HG03095 (cell line): ENCODE results near the gene PPP2R5C.
"Not testable (repeated sequence)": the region's sequence is repeated elsewhere in the genome, so short reads cannot be mapped to it uniquely, and the experiment has no call there.

Experiments used
- ATAC-seq: cut with Tn5 transposase; IDR thresholded peaks from one replicate; pipeline ENCODE4 v1.9.1; 2021; ENCODE audit warnings: moderate library complexity; ENCODE audit not compliant: unreplicated experiment

Gene PPP2R5C

GRCh38 chr14:101761032-101761880 is at the start of gene PPP2R5C:
PPP2R5C (plus strand) TSS chr14:101761709; CDS start chr14:101761894, 185 bp downstream.
- ATAC-seq, result peak; percentile 54

GRCh38 chr14:101711857-101712233 is 49.7 kb upstream of the PPP2R5C start:
- ATAC-seq, result not testable (repeated sequence)

DNA sequence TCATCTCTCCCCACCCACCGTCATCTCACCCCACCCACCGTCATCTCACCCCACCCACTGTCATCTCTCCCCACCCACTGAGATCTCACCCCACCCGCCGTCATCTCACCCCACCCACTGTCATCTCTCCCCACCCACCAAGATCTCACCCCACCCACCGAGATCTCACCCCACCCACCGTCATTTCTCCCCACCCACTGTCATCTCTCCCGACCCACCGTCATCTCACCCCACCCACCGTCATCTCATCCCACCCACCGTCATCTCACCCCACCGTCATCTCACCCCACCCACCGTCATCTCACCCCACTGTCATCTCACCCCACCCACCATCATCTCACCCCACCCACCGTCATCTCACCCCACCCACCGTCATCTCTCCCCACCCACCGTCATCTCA is 49.2 kb upstream of the PPP2R5C start:
- ATAC-seq, result not testable (repeated sequence)

DNA sequence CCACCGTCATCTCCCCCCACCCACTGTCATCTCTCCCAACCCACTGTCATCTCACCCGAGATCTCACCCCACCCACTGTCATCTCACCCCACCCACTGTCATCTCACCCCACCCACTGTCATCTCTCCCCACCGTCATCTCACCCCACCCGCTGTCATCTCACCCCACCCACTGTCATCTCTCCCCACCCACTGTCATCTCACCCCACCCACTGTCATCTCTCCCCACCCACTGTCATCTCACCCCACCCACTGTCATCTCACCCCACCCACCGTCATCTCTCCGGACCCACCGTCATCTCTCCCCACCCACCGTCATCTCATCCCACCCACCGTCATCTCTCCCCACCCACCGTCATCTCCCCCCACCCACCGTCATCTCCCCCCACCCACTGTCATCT is 48.4 kb upstream of the PPP2R5C start:
- not testable (repeated sequence) for ATAC-seq

- no peak for ATAC-seq
These were observed 47.7 kb upstream of the PPP2R5C start for GRCh38 chr14:101713621-101714349.

GRCh38 chr14:101714394-101714793 is 47.1 kb upstream of the PPP2R5C start:
- no peak for ATAC-seq

GRCh38 chr14:101715210-101716076 is 46.1 kb upstream of the PPP2R5C start:
- no peak for ATAC-seq

DNA sequence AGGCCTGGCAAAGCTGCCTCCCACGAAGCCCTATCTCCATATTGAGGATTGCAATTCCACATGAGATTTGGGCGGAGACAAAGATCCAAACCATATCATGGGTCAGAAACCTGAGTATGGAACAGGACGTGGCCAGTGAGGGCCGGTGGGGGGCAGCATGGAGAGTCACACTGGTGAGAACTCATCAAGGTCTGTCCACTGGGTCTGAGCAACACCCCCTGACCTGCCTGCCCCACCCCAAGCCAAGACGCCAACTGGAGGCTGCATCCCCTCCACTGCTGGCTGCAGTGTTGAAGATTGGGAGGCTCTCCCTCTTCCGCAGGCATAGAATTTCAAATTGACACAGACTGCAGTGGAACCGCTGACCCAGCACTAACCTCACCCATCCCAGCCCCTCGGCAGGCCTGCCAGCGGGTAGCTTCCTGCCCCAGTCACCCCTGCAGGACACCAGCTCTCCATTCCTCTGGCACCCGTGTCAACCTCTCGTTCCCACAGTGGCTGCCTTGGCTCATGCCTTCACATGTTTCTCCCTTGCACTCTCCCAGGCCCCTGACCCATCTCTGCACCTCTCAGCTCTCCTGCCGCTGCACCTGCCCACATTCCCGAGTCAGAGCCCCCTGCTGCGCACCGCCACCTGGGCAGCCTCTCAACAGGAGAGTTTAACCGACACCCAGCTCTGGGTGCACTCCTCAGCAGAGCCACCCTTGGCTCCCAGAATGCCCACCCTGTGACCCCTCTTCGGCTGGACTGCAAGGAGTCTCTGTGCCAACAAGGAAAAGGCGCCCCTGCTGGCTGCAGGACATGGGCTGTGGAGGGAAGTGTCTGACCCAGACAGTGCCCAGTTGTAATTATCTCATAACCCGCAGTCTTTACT is 45.2 kb upstream of the PPP2R5C start:
- ATAC-seq, result no peak

DNA sequence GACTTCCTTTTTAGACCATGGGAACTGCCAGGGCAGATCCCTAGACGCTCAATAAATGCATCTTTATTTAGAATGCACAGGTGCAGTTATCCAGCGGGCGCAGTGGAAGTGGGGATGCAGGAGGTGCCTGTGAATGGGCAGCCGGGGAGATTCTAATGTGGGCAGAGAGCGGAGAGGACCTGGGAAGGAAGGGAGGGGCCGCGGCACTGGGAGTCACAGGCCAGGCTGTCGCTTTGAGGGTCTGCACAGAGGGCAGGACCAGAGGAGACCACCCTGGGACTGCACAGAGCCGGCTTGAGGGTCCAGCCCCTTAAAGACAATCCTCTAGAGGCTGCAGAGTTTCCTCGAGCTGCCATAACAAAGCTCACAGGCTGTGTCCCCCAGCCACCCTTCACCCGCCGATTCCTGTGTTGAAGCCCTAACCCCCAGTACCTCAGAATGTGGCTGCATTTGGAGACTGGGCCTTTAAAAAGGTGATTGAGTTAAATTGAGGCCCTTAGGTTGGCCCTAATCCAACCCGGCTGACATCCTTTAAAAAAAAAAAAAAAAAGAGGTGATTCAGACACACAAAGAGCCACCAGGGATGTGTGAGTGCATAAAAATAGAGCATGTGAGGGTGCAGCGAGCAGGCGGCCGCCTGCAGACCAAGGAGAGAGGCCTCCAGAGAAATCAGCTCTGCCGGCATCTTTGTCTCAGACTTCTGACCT is 44.4 kb upstream of the PPP2R5C start:
- no peak for ATAC-seq

DNA sequence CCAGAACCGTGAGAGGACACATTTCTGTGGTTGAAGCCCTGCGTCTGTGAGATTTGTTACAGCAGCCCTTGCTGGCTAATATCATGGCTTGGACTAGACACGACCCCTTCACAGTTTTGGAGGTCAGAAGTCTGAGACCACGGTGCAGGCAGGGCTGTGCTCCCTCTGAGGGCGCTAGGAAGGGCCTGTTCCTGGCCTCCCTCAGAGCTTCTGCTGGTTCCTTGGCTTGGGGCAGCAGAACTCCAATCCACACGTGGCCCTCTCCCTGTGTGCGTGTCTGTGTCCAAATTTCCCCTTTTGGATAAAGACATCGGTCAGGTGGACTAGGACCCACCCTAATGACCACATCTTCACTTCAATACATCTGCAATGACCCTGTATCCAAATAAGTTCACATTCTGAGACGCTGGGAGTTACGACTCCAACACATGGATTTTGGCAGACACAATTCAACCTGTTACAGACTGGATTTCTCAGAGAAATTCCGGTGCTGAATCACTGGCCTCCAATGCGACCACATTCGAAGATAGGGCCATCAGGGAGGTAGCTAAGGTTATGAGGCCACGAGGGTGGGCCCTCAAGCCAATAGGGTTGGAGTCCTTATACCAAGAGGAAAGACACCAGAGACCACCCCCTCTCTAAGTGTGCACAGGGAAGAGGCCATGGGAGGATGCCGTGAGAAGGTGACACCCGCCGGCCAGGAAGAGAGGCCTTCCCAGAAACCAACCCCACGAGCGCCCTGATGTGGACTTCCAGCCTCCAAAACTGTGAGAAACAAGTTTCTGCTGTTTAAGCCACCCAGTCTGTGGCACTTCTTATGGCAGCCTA is 43.6 kb upstream of the PPP2R5C start:
- ATAC-seq, result no peak

DNA sequence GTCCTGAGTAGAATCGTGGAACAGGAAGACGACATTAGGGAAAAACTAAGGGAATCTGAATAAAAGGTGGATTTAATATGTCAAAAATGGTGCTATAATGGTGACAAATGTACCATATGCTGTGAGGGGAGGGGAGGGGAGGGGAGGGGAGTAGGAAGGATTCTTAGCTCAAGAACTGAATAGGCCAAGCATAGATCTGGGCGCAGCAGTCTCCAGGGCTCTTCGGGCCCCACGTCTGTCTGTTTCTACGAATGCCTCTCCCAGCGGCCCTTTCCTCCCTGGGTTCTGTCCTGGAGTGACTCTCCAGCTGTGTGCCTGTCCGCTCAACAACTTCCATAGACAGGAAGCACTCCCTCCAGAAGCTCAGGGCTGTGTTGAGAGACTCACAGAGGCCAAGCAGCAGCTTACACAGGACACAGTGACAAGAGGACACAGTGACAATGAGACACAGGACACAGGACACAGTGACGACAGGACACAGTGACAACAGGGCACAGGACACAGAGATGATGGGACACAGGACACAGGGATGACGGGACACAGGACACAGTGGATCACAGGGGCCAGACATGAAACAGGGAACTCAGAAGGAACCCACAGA is 42.4 kb upstream of the PPP2R5C start:
- no peak for ATAC-seq

DNA sequence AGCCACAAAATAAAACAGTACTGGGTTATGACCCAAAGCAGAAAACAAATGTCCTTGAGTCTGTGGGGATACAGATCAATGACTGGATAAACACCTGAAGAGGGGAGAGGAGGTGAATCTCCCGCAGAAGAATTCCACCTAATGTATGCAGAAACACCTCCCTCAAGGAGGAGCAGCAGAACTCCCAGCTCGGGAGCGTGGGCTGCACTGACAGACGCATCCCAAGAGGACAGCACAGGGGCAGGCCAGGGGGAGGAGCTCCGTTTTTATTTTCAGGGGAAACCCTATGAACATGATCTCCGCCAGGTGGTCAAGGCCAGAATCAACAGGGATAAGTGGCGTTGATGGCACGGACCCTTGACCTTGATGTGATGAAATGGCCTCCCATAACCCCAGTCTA is 41.8 kb upstream of the PPP2R5C start:
- ATAC-seq, result no peak

- no peak for ATAC-seq
These were observed 40.4 kb upstream of the PPP2R5C start for GRCh38 chr14:101721111-101721510.

GRCh38 chr14:101721951-101722661 is 39.4 kb upstream of the PPP2R5C start:
- no peak for ATAC-seq

GRCh38 chr14:101723061-101723595 is 38.4 kb upstream of the PPP2R5C start:
- no peak for ATAC-seq

GRCh38 chr14:101725652-101726051 is 35.9 kb upstream of the PPP2R5C start:
- ATAC-seq, result not testable (repeated sequence)

GRCh38 chr14:101726295-101726953 is 35.1 kb upstream of the PPP2R5C start:
- ATAC-seq, result no peak
